Sigmoid colon (tissue), 7 donors: ENCODE measurements around the gene SEMA6B. TPM values are rescaled to one million over a fixed set of nuclear protein-coding genes. Genes with fewer than 3 reads are reported as not detected.

Experiments
- DNase-seq: peaks from one replicate; pipeline ENCODE4 v3.0.0-alpha.2; 2019
- H3K27ac ChIP-seq, 4 donors: fragments of 200-600 bp; sonication (generic); one replicate each; pipeline ENCODE4 v1.5.1; 2016 to 2019; ENCODE audit warnings: mild to moderate bottlenecking in 1 of 4
- H3K27me3 ChIP-seq, 3 donors: fragments of 200-600 bp; sonication (generic); one replicate each; pipeline ENCODE4 v1.5.1; 2019; ENCODE audit warnings: mild to moderate bottlenecking in 1 of 3
- H3K36me3 ChIP-seq, 4 donors: fragments of 200-600 bp; sonication (generic); one replicate each; pipeline ENCODE4 v1.5.1; 2016 to 2019
- H3K4me1 ChIP-seq, 4 donors: fragments of 200-600 bp; sonication (generic); one replicate each; pipeline ENCODE4 v1.5.1; 2017 to 2019
- H3K4me3 ChIP-seq, 4 donors: fragments of 200-600 bp; sonication (generic); one replicate each; pipeline ENCODE4 v1.5.1; 2017 to 2019; ENCODE audit warnings: mild to moderate bottlenecking in 2 of 4, moderate library complexity in 1 of 4
- H3K9me3 ChIP-seq, 4 donors: fragments of 200-600 bp in 3 of 4; sonication (generic) in 3 of 4; one replicate each; pipeline versions ENCODE4 v1.5.1 to v1.6.1; 2013 to 2019
- CTCF ChIP-seq, 4 experiments: fragments of 450-650 bp in 3 of 4; fragments of 200-600 bp in 1 of 4; IDR thresholded peaks; one replicate each; pipeline ENCODE4 v1.5.1; 2016 to 2019; ENCODE audit warnings: antibody characterized with exemption in 4 of 4, mild to moderate bottlenecking in 3 of 4, moderate library complexity in 2 of 4
- EP300 ChIP-seq, 4 donors: sonication (generic); formaldehyde crosslinking; IDR thresholded peaks; one replicate each; pipeline ENCODE4 v1.6.1; 2017; ENCODE audit warnings: antibody characterized with exemption in 4 of 4
- POLR2A ChIP-seq, 2 donors: fragments of 450-650 bp; IDR thresholded peaks; one replicate each; pipeline ENCODE4 v1.6.1; 2016; ENCODE audit warnings: antibody characterized with exemption in 2 of 2, mild to moderate bottlenecking in 2 of 2, moderate library complexity in 2 of 2
- POLR2AphosphoS5 ChIP-seq, 4 donors: sonication (generic); formaldehyde crosslinking; IDR thresholded peaks; one replicate each; pipeline ENCODE4 v1.6.1; 2017; ENCODE audit warnings: antibody characterized with exemption in 4 of 4
- WGBS, 2 donors: extraction: QIAGEN DNeasy Blood & Tissue Kit; methylation state at CpG; one replicate each; pipeline ENCODE4 v1.1.7; 2013; 5-methylcytosine and 5-hydroxymethylcytosine counted together
- intact Hi-C: fragments of 100-400 bp; cut with DNase I; formaldehyde crosslinking; loops from one replicate; pipeline ENCODE4 v1.15.1; 2023
- polyA plus RNA-seq, 3 donors: library from polyadenylated mRNA; stranded (reverse); fragments of 200-250 nt; gene quantifications; one replicate each; pipeline ENCODE4 v1.2.3, GENCODE V29; 2013
- total RNA-seq, 4 donors: library from RNA; depleted of rRNA; stranded (reverse); fragments of >200 nt; gene quantifications; one replicate each; pipeline ENCODE4 v1.1.0, GENCODE V29; 2016
- donor health status: healthy with polysubstance abuse.
- donor health status: Bipolar disorder and iron deficiency.
- donor health status: healthy.

Gene SEMA6B
- total and polyA plus RNA-seq, 7 donors: 0.60 to 16.9 (median 1.8) TPM

- Histone ChIP-seq H3K27ac (peak overlapping the region in 1 of 4 donors; percentile 25), H3K27me3 (peaks cover 0 to 4% (median 3%) of the 10 kb centered on the region in 3 donors), H3K4me1 (no peaks in the 10 kb centered on the region), H3K36me3 (no peaks in the 10 kb centered on the region), H3K4me3 (no peak overlapping the region), H3K9me3 (peaks cover 0 to 6% (median 2%) of the 10 kb centered on the region in 4 donors)
- no peak for DNase-seq
- intact Hi-C loops: no loop called here
- TF ChIP-seq CTCF (IDR thresholded peaks at IDR 0.05): no peak
- TF ChIP-seq EP300 (IDR thresholded peaks at IDR 0.05): no peak
- TF ChIP-seq POLR2AphosphoS5 (IDR thresholded peaks at IDR 0.05): no peak
- 83 to 86% methylated on average over 12 of the region's 12 CpGs for WGBS, 2 donors
Observed at GRCh38 chr19:4541114-4541805, 18.2 kb downstream of the SEMA6B start.

- peak within 1 kb of the TSS in 1 of 4 donors; percentile 46 for H3K27ac ChIP-seq
- DNase-seq: no peak
- H3K27me3 ChIP-seq: peaks cover 0 to 11% (median 4%) of the 10 kb centered on the region in 3 donors
Observed at GRCh38 chr19:4539693-4540581, 19.5 kb downstream of the SEMA6B start, which contains the start of gene LRG1. TSS of gene LRG1 (minus strand) at chr19:4540036. CDS start at chr19:4540013, 23 bp downstream.

GRCh38 chr19:4539169-4539692, 20.3 kb downstream of the SEMA6B start:
- H3K27me3 ChIP-seq: peaks cover 0 to 13% (median 4%) of the 10 kb centered on the region in 3 donors
- WGBS, 2 donors: 83 to 91% methylated on average over 3 of the region's 3 CpGs
- no peak for DNase-seq
- H3K4me3 ChIP-seq: no peak overlapping the region
- H3K36me3 ChIP-seq: no peaks in the 10 kb centered on the region
- TF ChIP-seq EP300 (IDR thresholded peaks at IDR 0.05) (no peak), POLR2A (IDR thresholded peaks at IDR 0.05) (no peak), POLR2AphosphoS5 (IDR thresholded peaks at IDR 0.05) (no peak), CTCF (IDR thresholded peaks at IDR 0.05) (no peak)
- H3K27ac ChIP-seq: peak overlapping the region in 1 of 4 donors; percentile 3
- intact Hi-C loops: no loop called here
- H3K4me1 ChIP-seq: peaks cover 0 to 13% (median 11%) of the 10 kb centered on the region in 4 donors
- peaks cover 0 to 6% (median 2%) of the 10 kb centered on the region in 4 donors for H3K9me3 ChIP-seq

More at GRCh38 chr19:4539693-4540581, 19.5 kb downstream of the SEMA6B start, which contains the start of gene LRG1:
- Histone ChIP-seq H3K36me3 (no peaks in the 10 kb centered on the region), H3K9me3 (peaks cover 0 to 6% (median 2%) of the 10 kb centered on the region in 4 donors), H3K4me3 (no peak within 1 kb of the TSS), H3K4me1 (peaks cover 0 to 9% (median 7%) of the 10 kb centered on the region in 4 donors)
- 40 to 52% methylated on average over 14 of the region's 14 CpGs for WGBS, 2 donors
- intact Hi-C loops: no loop called here
- TF ChIP-seq POLR2A (IDR thresholded peaks at IDR 0.05) (peak in 1 of 2 donors; percentile 40), EP300 (IDR thresholded peaks at IDR 0.05) (peak in 1 of 4 donors; percentile 45), CTCF (IDR thresholded peaks at IDR 0.05) (no peak), POLR2AphosphoS5 (IDR thresholded peaks at IDR 0.05) (peak in 2 of 4 donors; percentile 7 to 45)

- peaks cover 0 to 13% (median 11%) of the 10 kb centered on the region in 4 donors for H3K4me1 ChIP-seq
- peaks cover 0 to 13% (median 4%) of the 10 kb centered on the region in 3 donors for H3K27me3 ChIP-seq
- no peak overlapping the region for H3K4me3 ChIP-seq
- intact Hi-C loops: no loop called here
- no peak for TF ChIP-seq EP300 (IDR thresholded peaks at IDR 0.05)
- no peak for TF ChIP-seq POLR2A (IDR thresholded peaks at IDR 0.05)
- TF ChIP-seq POLR2AphosphoS5 (IDR thresholded peaks at IDR 0.05): no peak
- no peak for TF ChIP-seq CTCF (IDR thresholded peaks at IDR 0.05)
- H3K27ac ChIP-seq: no peak overlapping the region
- no peaks in the 10 kb centered on the region for H3K36me3 ChIP-seq
- H3K9me3 ChIP-seq: peaks cover 0 to 6% (median 2%) of the 10 kb centered on the region in 4 donors
- DNase-seq: no peak
- 96% methylated on average over 13 of the region's 13 CpGs for WGBS, 2 donors
Observed at GRCh38 chr19:4538601-4538954, 20.9 kb downstream of the SEMA6B start.
